Measurements from ENCODE around the gene NRN1L. TPM values are rescaled to one million over a fixed set of nuclear protein-coding genes. Genes with fewer than 3 reads are reported as not detected.
"Not testable (repeated sequence)": the region's sequence is repeated elsewhere in the genome, so short reads cannot be mapped to it uniquely, and the experiment has no call there.

The NRN1L gene
- under 1 TPM in 3 of 6 experiments, not detected in 3; 0.25 to 0.51 (median 0.38) TPM for total RNA-seq (2021; fragmentation: NEBNext Ultra II Directional; extraction: Animal tissue kit (Norgen Biotek cat#: 25700))
- long read RNA-seq = 0 reads

GRCh38 chr16:67884684-67885083 is at the start of gene NRN1L:
TSS of gene NRN1L (plus strand) at chr16:67884885. CDS start at chr16:67884904, 19 bp downstream.
- Mint-ChIP-seq H3K27ac (peak within 1 kb of the TSS; percentile 65), H3K36me3 (ENCODE audit: low read depth) (peaks cover 21% of the 10 kb centered on the region), H3K9me3 (no peaks in the 10 kb centered on the region), H3K4me1 (ENCODE audit: low read depth) (peaks cover 16% of the 10 kb centered on the region), H3K27me3 (ENCODE audit: insufficient read depth) (peaks cover 12% of the 10 kb centered on the region), H3K4me3 (peak within 1 kb of the TSS; percentile 31)
- no peak for TF ChIP-seq CTCF (IDR thresholded peaks at IDR 0.05)
- peak; percentile 91 for DNase-seq

- not testable (repeated sequence) for H3K4me3 Mint-ChIP-seq; H3K36me3 Mint-ChIP-seq (ENCODE audit: low read depth); H3K9me3 Mint-ChIP-seq; H3K27ac Mint-ChIP-seq; H3K27me3 Mint-ChIP-seq (ENCODE audit: insufficient read depth); DNase-seq
- H3K4me1 Mint-ChIP-seq (ENCODE audit: low read depth) = peaks cover 20% of the 10 kb centered on the region
Observed at GRCh38 chr16:67837190-67837589, 47.5 kb upstream of the NRN1L start.

- H3K4me3 Mint-ChIP-seq = no peak overlapping the region
- no peaks in the 10 kb centered on the region for H3K27me3 Mint-ChIP-seq (ENCODE audit: insufficient read depth)
- peaks cover 18% of the 10 kb centered on the region for H3K4me1 Mint-ChIP-seq (ENCODE audit: low read depth)
- H3K27ac Mint-ChIP-seq = no peak overlapping the region
- H3K36me3 Mint-ChIP-seq (ENCODE audit: low read depth) = no peaks in the 10 kb centered on the region
- no peak for DNase-seq
- no peaks in the 10 kb centered on the region for H3K9me3 Mint-ChIP-seq
- TF ChIP-seq CTCF (IDR thresholded peaks at IDR 0.05) = no peak
Observed at GRCh38 chr16:67837811-67838210, 46.9 kb upstream of the NRN1L start.

- Mint-ChIP-seq H3K9me3 (no peaks in the 10 kb centered on the region), H3K4me3 (peak overlapping the region; percentile 90), H3K27me3 (ENCODE audit: insufficient read depth) (no peaks in the 10 kb centered on the region; the same call in 1 of the 2 replicates), H3K36me3 (ENCODE audit: low read depth) (no peaks in the 10 kb centered on the region), H3K4me1 (ENCODE audit: low read depth) (peaks cover 44% of the 10 kb centered on the region), H3K27ac (peak overlapping the region; percentile 95)
- TF ChIP-seq CTCF (IDR thresholded peaks at IDR 0.05) = no peak
- no peak for DNase-seq
Observed at GRCh38 chr16:67841198-67841815, 43.4 kb upstream of the NRN1L start.

- peak; percentile 91 for DNase-seq
- TF ChIP-seq CTCF (IDR thresholded peaks at IDR 0.05) = peak; percentile 90
- no peaks in the 10 kb centered on the region; the same call in 1 of the 2 replicates for H3K27me3 Mint-ChIP-seq (ENCODE audit: insufficient read depth)
- H3K4me3 Mint-ChIP-seq = peak within 1 kb of the TSS; percentile 90
- H3K36me3 Mint-ChIP-seq (ENCODE audit: low read depth) = no peaks in the 10 kb centered on the region
- H3K27ac Mint-ChIP-seq = peak within 1 kb of the TSS; percentile 95
- H3K4me1 Mint-ChIP-seq (ENCODE audit: low read depth) = peaks cover 44% of the 10 kb centered on the region
- H3K9me3 Mint-ChIP-seq = no peaks in the 10 kb centered on the region
Observed at GRCh38 chr16:67841816-67842508, 42.7 kb upstream of the NRN1L start, which contains the start of gene THAP11. TSS of gene THAP11 (plus strand) at chr16:67842320. CDS start at chr16:67842555, 235 bp downstream.
